ENCODE measurements around the gene MPI. TPM values are rescaled to one million over a fixed set of nuclear protein-coding genes. Genes with fewer than 3 reads are reported as not detected.
A peak's percentile ranks its signal among the peaks of the same experiment; 100 is the strongest.

The MPI gene, protein sequence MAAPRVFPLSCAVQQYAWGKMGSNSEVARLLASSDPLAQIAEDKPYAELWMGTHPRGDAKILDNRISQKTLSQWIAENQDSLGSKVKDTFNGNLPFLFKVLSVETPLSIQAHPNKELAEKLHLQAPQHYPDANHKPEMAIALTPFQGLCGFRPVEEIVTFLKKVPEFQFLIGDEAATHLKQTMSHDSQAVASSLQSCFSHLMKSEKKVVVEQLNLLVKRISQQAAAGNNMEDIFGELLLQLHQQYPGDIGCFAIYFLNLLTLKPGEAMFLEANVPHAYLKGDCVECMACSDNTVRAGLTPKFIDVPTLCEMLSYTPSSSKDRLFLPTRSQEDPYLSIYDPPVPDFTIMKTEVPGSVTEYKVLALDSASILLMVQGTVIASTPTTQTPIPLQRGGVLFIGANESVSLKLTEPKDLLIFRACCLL
- polyA plus RNA-seq, result 43.0 TPM

DNA sequence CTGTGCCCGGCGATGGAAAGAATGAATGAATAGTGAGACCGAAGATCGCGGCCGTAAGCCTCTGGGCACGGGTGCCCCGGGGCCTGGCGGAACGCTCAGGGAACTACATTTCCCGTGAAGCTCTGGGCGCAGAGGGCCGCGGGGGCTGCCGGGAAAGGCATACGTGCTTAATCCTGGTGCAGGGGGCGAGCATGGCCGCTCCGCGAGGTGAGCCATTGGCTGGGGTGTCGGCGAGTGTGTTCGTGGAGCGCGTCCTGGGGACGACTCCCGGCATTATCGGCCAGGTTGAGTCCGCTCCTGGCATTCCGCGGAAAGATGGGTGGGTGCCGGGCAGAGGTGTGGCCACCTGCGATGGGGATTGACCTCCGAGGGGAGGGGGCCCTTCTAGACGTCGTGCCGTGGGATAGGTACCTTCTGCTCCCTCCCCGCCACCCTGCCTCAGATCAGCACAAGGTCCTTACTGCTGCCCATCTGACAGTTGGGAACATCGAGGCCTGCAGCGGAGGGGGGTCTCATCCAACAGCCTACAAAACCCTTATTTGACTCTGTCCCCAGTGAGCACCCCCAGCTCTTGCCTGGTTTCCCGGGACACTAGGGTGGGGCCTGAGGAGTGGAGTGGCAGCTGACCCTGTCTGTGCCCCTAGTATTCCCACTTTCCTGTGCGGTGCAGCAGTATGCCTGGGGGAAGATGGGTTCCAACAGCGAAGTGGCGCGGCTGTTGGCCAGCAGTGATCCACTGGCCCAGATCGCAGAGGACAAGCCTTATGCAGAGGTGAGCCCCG, at the start of gene MPI:
Gene MPI, plus strand, starts transcription at position 160 of the 782 bp plus-strand sequence. Its CDS starts 32 bp downstream, at position 192.
- Mint-ChIP-seq H3K9me3 (no peaks in the 10 kb centered on the region), H3K36me3 (peaks cover 2% of the 10 kb centered on the region), H3K4me3 (peak within 1 kb of the TSS; percentile 84 to 97 (median 90)), H3K4me1 (peaks cover 23 to 29% (median 28%) of the 10 kb centered on the region in 3 donors), H3K27ac (peak within 1 kb of the TSS; percentile 44 to 83 (median 48)), H3K27me3 (no peaks in the 10 kb centered on the region)

DNA sequence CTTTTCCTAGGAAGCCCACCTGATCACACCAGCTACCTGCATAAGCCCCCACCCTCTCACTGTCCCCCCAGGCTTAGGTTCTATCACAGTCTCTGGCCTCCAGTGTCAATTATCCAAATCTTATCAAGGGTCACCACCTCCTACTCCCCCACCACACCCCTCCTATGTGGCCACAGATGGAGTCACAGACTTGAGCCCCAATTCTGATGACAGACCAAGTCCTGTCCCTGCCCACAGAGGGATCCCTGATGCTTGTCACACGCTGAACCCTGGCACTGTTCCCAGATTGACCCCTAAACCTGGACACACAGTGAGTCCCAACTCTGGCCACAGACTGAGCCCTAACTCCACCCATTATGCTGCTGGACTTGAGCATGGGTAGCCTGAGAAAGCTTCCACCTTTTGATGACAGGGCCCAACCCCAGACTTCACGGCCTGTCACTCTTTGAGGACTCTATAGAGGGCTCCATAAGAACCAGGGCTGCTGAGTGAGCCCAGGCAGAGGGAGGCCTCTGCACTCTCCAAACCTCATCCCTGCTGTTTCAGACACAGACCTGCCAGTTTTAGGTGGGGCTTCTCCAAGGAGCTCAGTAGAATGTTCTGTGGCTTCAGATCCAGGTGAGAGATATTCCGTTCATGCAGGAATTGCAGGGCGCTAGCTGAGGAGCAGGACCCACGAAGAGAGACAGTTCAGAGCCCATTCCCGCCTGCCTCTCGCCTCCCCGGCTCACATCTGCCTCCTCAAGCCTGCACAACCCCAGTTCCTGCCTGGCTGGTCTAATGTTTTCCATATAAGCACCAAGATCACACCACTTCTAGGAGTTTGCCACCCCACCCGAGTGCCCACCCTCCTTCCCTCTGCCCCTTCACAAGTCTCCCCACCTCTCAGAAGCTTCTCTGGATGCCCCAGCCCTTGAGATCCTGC, 48.7 kb upstream of the MPI start:
- Mint-ChIP-seq H3K27me3 (no peaks in the 10 kb centered on the region), H3K36me3 (peaks cover 4% of the 10 kb centered on the region), H3K4me3 (peak overlapping the region; percentile 55 to 91 (median 67)), H3K4me1 (peaks cover 21 to 32% (median 26%) of the 10 kb centered on the region in 3 donors), H3K27ac (peak overlapping the region in 2 of 3 donors; percentile 89 to 97), H3K9me3 (no peaks in the 10 kb centered on the region)

DNA sequence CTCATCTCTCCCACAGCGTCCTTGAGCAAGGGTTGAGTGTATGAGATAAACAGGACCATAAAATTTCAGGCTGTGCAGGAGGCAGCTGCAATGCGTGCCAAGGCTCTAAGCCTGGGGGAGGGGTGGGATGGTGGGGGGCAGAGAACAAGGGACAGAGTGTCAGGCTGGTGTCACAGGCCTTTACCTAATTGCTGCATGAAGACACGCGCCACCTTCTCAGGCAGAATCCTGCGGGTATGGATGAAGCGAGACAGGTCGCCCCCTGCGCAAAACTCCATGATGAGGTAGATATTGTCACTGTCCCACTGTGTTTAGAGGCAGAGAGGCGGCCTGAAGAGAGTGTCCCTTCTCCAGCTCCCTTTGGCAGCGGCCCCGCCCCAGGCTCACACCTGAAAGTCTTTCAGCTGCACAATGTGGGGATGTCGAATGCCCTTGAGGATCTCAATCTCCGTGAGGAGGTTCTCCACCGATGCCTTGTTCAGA, 47.9 kb upstream of the MPI start:
- Mint-ChIP-seq H3K27me3 (no peaks in the 10 kb centered on the region), H3K36me3 (peaks cover 4% of the 10 kb centered on the region), H3K9me3 (no peaks in the 10 kb centered on the region), H3K4me3 (peak overlapping the region; percentile 73 to 97 (median 94)), H3K4me1 (peaks cover 21 to 32% (median 28%) of the 10 kb centered on the region in 3 donors), H3K27ac (peak overlapping the region in 2 of 3 donors; percentile 16 to 97)

DNA sequence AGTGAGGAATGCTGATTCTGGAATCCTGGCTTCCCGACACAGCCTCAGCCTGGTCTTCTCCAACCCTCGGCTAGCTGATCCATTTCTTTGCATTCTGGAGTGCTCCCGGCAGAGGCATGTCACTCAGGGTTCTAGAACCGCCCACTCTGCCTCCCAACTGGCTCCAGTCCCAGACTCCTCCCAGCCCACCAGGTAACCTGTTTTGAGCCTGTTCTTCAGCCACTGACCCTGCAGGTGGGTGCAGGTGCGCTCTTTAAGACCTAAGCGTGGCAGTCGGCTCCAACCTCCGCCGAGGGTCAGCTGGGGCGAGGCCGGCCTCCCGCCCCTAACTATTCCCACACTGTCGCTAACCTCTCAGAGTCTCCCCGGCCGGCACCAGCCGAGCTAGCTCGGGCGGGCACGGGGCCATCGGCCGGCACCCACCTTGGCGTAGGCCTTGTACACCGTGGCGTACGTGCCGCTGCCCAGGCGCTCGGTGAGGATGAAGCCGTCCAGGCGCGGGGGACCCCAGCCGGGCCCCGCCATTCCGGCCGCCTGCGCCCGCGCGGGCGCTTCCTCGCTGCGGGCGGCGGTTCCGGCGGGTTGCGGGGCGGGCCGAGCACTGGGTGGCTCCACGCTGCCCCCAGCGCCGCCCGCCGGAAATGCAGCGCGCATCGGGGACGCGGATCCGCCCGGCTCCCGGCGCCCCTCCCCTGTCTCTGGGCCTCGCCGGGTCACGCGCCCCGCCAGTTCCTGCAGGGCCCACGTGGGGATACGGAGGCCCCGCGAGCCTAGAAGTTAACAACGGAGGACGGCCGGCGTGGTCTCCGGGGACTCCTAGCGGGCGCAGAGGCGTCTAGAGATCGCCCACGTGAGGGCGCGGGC, 47.0 kb upstream of the MPI start, which contains the start of gene ULK3:
Gene ULK3, minus strand, starts transcription at position 576 of the 864 bp plus-strand sequence. Its CDS starts 51 bp downstream, at position 525.
- no peaks in the 10 kb centered on the region for H3K9me3 Mint-ChIP-seq
- no peaks in the 10 kb centered on the region for H3K27me3 Mint-ChIP-seq
- H3K4me1 Mint-ChIP-seq, result peaks cover 21 to 32% (median 28%) of the 10 kb centered on the region in 3 donors
- H3K27ac Mint-ChIP-seq, result peak within 1 kb of the TSS; percentile 92 to 97 (median 95)
- peak within 1 kb of the TSS; percentile 73 to 97 (median 94) for H3K4me3 Mint-ChIP-seq
- peaks cover 4% of the 10 kb centered on the region for H3K36me3 Mint-ChIP-seq

DNA sequence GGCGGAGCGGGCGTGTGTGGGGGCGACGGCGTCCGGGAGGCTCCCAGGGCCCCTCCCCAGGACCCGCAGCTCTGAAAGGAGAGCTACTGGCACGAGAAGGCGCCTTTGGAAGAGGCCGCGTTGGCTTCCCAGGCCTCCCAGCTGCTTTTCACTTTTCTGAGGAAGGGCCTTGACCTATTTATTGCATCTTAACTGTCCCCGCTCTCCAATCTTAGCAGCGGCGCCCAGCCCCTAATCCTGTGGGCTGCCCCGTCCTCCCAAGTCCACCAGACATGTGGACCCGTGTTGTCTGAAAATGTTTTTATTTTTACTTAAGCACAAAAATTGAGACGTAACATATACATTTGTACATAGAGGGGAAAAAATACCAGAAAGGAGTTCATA, 46.4 kb upstream of the MPI start:
- peaks cover 4% of the 10 kb centered on the region for H3K36me3 Mint-ChIP-seq
- H3K27ac Mint-ChIP-seq, result peak overlapping the region; percentile 92 to 97 (median 95)
- H3K4me3 Mint-ChIP-seq, result peak overlapping the region; percentile 73 to 94 (median 85)
- no peaks in the 10 kb centered on the region for H3K9me3 Mint-ChIP-seq
- H3K4me1 Mint-ChIP-seq, result peaks cover 21 to 32% (median 28%) of the 10 kb centered on the region in 3 donors
- H3K27me3 Mint-ChIP-seq, result no peaks in the 10 kb centered on the region

DNA sequence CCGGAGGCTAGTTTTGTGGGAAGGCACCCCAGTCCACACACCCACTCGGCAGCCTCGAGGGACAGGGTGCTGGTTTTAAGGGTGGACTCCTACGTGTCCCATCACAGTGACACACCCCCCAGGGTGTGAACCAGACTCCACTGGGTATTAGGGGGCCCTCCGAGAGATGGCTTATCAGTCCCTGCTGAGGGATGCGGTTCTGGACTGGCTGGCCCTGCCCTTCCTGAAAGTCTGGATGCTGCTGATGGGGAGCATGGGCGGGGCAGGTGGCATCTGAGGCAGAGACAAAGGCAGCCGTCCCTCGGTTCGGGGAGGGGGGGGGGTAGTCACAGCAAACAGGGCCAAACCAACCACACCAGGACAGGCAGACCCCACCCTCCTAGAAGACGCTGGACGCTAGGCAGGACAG, 45.9 kb upstream of the MPI start:
- Mint-ChIP-seq H3K27ac (peak overlapping the region; percentile 92 to 97 (median 95)), H3K9me3 (no peaks in the 10 kb centered on the region), H3K27me3 (no peaks in the 10 kb centered on the region), H3K36me3 (peaks cover 4% of the 10 kb centered on the region), H3K4me1 (peaks cover 21 to 32% (median 28%) of the 10 kb centered on the region in 3 donors), H3K4me3 (peak overlapping the region; percentile 73 to 94 (median 85))

DNA sequence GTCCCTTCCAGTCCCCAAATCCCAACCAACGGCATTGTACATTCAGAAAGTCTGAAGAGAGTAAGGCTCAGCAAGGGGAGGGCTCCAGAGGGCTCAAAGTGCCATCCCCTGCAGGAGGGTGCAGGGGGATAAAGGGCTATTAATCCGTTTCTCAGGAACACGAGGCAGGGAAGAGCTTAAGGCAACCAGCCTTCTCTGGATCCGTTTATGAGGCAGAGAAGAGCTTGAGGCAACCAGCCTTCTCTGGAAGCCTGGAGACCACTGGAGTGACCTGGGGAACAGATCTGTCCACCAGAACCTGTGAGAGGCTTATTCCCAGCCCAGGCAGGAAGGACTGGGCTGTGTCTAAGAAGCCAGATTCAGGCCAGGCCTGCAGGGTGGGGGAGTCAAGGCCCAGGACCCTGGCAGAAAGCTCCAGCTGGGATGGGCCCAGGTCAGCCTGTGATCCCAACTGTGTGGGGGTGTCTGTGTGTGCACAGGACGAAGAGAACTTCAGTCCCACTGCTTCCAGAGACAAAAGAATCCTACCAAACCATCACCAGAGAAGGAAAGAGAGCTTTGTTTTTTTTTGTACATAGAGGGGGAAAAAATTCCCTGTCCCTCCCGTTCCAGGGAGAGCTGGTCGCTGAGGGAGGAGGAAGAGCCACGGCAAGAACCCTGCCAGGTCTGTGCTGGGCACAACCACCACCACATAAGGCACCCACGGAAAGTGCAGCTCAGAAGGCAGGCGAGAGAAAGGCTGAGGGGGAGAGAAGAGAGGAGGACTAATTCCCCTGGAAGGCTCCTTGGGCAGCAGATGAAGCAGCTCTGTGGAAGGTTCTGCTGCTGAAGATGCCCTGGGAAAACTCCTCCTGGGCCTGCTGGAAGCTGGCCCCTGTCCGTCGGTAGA, 45.3 kb upstream of the MPI start:
- Mint-ChIP-seq H3K4me1 (peaks cover 21 to 32% (median 28%) of the 10 kb centered on the region in 3 donors), H3K27ac (peak overlapping the region; percentile 78 to 97 (median 95)), H3K9me3 (no peaks in the 10 kb centered on the region), H3K4me3 (peak overlapping the region in 3 of 4 donors; percentile 50 to 82 (median 63)), H3K36me3 (peaks cover 4% of the 10 kb centered on the region), H3K27me3 (no peaks in the 10 kb centered on the region)

DNA sequence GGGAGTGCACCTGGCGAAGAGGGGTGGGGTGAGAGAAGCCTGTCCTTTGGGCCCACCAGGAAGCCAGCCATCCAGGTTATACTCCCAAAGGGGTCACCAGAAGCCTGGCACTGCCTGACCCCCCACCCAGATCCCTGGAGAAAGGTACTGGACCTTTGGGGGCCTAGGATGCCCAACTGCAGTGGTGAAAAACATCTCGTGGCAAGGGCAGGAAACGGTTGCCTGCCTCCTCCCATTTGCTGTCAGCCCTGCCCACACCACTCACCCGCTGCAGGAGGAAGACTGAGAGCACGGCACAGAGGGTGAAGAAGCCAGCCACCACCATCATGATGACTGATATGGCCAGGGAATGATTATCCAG, 44.7 kb upstream of the MPI start:
- peaks cover 2% of the 10 kb centered on the region for H3K36me3 Mint-ChIP-seq
- H3K9me3 Mint-ChIP-seq, result no peaks in the 10 kb centered on the region
- H3K27ac Mint-ChIP-seq, result peak overlapping the region; percentile 78 to 97 (median 95)
- H3K4me3 Mint-ChIP-seq, result peak overlapping the region; percentile 49 to 82 (median 56)
- peaks cover 21 to 31% (median 28%) of the 10 kb centered on the region in 3 donors for H3K4me1 Mint-ChIP-seq
- no peaks in the 10 kb centered on the region for H3K27me3 Mint-ChIP-seq

DNA sequence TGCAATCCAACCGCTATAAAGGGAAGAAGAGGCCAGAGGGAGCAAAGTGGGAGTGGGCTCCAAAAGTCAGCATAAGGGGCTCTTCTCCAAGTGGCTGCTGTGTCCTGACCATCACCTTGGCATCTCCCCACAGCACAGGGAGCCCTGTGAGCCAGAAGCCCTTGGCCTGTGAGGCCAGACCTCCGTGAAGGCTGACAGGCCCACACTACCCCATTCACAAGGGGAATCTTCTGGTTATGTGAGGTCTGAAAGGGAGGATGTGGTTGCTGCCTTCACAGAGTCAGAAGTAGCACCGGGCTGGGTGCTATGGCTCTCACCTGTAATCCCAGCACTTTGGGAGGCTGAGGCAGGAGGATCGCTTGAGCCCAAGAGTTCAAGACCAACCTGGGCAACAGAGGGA, 44.3 kb upstream of the MPI start:
- peaks cover 1% of the 10 kb centered on the region for H3K36me3 Mint-ChIP-seq
- peaks cover 21 to 31% (median 28%) of the 10 kb centered on the region in 3 donors for H3K4me1 Mint-ChIP-seq
- peak overlapping the region; percentile 78 to 97 (median 95) for H3K27ac Mint-ChIP-seq
- no peaks in the 10 kb centered on the region for H3K9me3 Mint-ChIP-seq
- H3K27me3 Mint-ChIP-seq, result no peaks in the 10 kb centered on the region
- peak overlapping the region; percentile 37 to 63 (median 50) for H3K4me3 Mint-ChIP-seq

DNA sequence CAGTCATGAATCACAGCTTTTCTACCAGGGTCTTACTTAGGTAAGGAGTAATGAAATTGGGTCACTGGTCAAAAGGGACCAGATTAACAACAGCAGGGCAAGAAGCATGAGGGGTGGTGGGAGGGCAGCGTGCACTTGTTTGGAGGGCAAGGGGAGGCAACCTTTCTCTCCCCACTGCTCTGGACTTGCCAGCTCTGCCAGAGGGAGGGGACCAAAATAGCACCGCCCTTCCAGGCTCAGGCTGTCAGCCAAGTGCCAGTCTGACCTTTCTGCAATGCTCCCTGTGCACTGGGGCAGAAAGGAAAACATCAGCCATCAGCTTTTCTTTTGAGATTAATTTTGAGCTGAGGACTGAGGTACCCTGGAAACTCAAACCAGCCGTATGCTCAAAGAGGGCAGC, 42.4 kb upstream of the MPI start:
- Mint-ChIP-seq H3K27me3 (no peaks in the 10 kb centered on the region), H3K4me3 (peak overlapping the region in 1 of 4 donors; percentile 32), H3K9me3 (no peaks in the 10 kb centered on the region), H3K36me3 (no peaks in the 10 kb centered on the region), H3K4me1 (peaks cover 21 to 23% (median 21%) of the 10 kb centered on the region in 3 donors), H3K27ac (no peak overlapping the region)

DNA sequence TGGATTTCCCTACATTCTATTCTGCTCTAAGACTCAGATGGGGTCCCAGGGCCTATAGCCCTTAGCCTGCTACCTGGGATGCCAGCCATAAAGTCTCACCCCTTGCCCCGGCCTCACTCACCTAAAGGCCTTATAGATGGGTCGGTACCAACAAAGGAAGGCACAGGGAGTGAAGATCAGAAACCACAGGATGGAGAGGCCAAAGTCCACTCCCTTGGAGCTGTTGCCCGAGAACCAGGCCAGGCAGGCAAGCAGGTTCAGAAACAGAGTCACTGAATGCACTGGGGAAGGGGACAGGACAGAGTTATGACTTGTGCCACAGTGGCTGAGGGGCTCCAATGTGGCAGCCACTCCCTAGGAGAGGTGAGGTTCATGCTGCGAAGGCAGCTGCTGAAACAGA, 39.4 kb upstream of the MPI start:
- H3K9me3 Mint-ChIP-seq, result no peaks in the 10 kb centered on the region
- H3K4me1 Mint-ChIP-seq, result peaks cover 3 to 7% (median 6%) of the 10 kb centered on the region in 3 donors
- H3K27ac Mint-ChIP-seq, result no peak overlapping the region
- H3K27me3 Mint-ChIP-seq, result no peaks in the 10 kb centered on the region
- H3K36me3 Mint-ChIP-seq, result no peaks in the 10 kb centered on the region
- no peak overlapping the region for H3K4me3 Mint-ChIP-seq

DNA sequence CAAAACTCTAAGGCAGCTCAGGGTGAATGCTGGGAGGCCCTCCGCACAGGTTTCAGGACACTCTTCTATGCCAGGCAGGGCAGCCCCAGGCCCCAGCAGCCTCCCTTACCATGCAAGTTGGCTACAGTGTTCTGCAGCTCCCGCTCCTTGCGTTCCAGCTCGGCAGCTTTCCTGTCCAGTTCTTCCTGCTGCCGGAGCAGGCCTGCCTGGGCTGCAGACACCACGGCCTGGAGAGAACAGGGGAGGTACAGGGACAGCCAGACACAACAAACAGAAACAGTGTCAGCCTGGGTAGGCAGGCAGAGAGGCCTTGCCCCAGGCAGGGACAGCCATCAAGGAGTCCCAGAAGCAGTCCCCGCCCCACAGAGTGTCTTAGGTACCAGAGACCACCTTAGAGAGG, 37.9 kb upstream of the MPI start:
- H3K27ac Mint-ChIP-seq, result peak overlapping the region in 1 of 3 donors; percentile 77
- no peaks in the 10 kb centered on the region for H3K27me3 Mint-ChIP-seq
- no peak overlapping the region for H3K4me3 Mint-ChIP-seq
- H3K4me1 Mint-ChIP-seq, result peaks cover 8 to 11% (median 10%) of the 10 kb centered on the region in 3 donors
- H3K36me3 Mint-ChIP-seq, result no peaks in the 10 kb centered on the region
- no peaks in the 10 kb centered on the region for H3K9me3 Mint-ChIP-seq
